ENCODE data around the gene CDX1. TPM values are rescaled to one million over a fixed set of nuclear protein-coding genes. Genes with fewer than 3 reads are reported as not detected.

CDX1 gene
- total RNA-seq, 4 donors from 2014 or later, result not detected

DNA sequence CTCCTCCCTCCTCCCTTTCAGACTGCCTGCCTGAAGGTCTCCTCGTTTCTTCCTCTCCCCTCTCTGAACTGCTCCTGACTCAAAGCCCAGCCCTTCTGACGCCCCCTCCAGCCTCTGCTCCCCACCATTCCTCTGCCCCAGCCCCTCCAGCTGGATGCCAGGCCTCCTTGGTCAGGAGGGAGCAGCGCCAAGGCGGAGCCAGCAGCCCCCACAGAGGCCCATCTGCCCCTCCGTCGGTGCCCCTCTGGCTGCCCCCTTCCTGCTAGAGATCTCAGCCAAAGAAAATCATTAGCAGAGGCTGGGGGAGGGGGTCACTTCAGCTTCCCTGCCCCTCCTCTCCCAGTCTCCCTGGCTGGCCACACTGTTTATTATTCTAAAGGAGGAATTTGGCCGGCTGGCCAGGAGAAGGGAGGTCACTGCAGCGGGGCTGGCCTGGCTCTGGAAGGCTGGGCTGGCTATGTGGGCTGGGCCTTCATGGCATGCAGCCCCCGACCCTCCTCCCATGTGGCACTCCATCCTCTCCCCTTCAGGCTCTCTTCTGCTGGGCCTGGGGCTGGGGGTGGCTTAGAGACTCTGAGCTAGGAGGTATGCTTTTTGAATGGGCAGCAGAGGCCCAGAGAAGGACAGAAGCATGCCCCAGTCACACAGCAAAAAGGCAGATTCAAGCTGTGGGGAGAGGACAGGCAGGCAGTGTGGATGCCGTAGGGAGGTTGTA, 27.9 kb upstream of the CDX1 start:
- ATAC-seq, result peak; percentile 42
- peak overlapping the region; percentile 30 to 90 (median 86) for H3K27ac ChIP-seq
- no peaks in the 10 kb centered on the region for H3K27me3 ChIP-seq
- H3K4me1 ChIP-seq, result peaks cover 31 to 100% (median 85%) of the 10 kb centered on the region in 3 donors
- peak overlapping the region in 1 of 2 donors; percentile 35 for H3K4me3 ChIP-seq
- peak; percentile 33 for TF ChIP-seq POLR2AphosphoS5 (IDR thresholded peaks at IDR 0.05)
- TF ChIP-seq, protein P1, sequence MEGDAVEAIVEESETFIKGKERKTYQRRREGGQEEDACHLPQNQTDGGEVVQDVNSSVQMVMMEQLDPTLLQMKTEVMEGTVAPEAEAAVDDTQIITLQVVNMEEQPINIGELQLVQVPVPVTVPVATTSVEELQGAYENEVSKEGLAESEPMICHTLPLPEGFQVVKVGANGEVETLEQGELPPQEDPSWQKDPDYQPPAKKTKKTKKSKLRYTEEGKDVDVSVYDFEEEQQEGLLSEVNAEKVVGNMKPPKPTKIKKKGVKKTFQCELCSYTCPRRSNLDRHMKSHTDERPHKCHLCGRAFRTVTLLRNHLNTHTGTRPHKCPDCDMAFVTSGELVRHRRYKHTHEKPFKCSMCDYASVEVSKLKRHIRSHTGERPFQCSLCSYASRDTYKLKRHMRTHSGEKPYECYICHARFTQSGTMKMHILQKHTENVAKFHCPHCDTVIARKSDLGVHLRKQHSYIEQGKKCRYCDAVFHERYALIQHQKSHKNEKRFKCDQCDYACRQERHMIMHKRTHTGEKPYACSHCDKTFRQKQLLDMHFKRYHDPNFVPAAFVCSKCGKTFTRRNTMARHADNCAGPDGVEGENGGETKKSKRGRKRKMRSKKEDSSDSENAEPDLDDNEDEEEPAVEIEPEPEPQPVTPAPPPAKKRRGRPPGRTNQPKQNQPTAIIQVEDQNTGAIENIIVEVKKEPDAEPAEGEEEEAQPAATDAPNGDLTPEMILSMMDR (IDR thresholded peaks at IDR 0.05), result no peak
- peaks cover 0 to 26% of the 10 kb centered on the region in 2 donors for H3K36me3 ChIP-seq
- H3K9me3 ChIP-seq, result no peaks in the 10 kb centered on the region
- 0 to 8% methylated on average over 2 to 4 of the region's 10 CpGs for WGBS, 2 donors (ENCODE audit: low coverage in 1 of 2)

DNA sequence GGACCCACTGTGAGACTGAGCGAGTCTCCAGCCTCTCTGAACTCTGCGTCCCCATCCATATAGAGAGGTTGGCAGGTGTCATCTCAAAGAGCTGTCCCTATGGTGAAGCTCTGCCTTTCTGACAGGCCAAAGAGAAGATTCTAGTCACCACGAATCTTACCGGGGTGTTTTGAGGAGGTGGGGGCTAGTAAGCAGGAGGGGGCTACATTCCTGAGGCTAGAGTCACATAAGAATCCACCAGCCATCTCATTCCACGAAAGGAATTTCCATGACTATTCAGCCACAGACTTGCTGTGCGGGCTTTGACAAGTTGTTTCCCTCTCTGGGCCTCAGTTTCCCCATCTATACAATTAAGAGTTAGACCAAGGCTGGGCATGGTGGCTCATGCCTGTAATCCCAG, 27.2 kb upstream of the CDX1 start:
- Histone ChIP-seq H3K4me3 (peak overlapping the region in 1 of 2 donors; percentile 35), H3K9me3 (no peaks in the 10 kb centered on the region), H3K36me3 (peaks cover 0 to 20% of the 10 kb centered on the region in 2 donors), H3K4me1 (peaks cover 33 to 100% (median 90%) of the 10 kb centered on the region in 3 donors), H3K27ac (peak overlapping the region; percentile 15 to 90 (median 86)), H3K27me3 (no peaks in the 10 kb centered on the region)
- TF ChIP-seq POLR2AphosphoS5 (IDR thresholded peaks at IDR 0.05) (no peak), EP300 (IDR thresholded peaks at IDR 0.05) (no peak), POLR2A (IDR thresholded peaks at IDR 0.05) (no peak)
- TF ChIP-seq, protein P1 (IDR thresholded peaks at IDR 0.05), result no peak
- ATAC-seq, result no peak
- WGBS, 2 donors (ENCODE audit: low coverage in 1 of 2), result 20 to 100% methylated on average over 1 to 2 of the region's 6 CpGs

DNA sequence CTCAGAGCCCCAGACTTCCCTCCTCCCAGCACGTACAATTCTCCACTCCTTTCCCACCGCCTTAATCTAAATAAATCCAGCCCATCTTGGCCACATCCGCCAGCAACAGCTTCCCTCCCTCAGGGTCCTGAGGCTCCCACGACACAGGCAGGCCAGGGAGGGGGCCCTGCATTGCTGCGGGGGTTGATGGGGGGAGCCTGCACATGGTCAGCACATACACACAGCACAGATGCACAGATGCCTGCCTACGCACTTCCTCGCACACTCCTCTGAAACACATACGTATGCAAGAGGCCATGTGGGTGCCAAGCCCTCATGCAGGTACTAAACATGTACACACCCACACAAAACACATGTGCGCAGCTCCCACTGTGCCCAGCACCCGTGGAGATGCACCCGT, 25.7 kb upstream of the CDX1 start:
- TF ChIP-seq, protein P1 (IDR thresholded peaks at IDR 0.05), result no peak
- no peak for TF ChIP-seq POLR2A (IDR thresholded peaks at IDR 0.05)
- no peak for TF ChIP-seq POLR2AphosphoS5 (IDR thresholded peaks at IDR 0.05)
- TF ChIP-seq EP300 (IDR thresholded peaks at IDR 0.05), result no peak
- H3K36me3 ChIP-seq, result peaks cover 0 to 5% of the 10 kb centered on the region in 2 donors
- no peaks in the 10 kb centered on the region for H3K27me3 ChIP-seq
- peaks cover 36 to 100% (median 94%) of the 10 kb centered on the region in 3 donors for H3K4me1 ChIP-seq
- H3K4me3 ChIP-seq, result peak overlapping the region in 1 of 2 donors; percentile 2
- no peaks in the 10 kb centered on the region for H3K9me3 ChIP-seq
- ATAC-seq, result no peak
- 0 to 14% methylated on average over 1 to 2 of the region's 11 CpGs for WGBS, 2 donors (ENCODE audit: low coverage in 1 of 2)
- peak overlapping the region in 3 of 4 donors; percentile 83 to 90 (median 90) for H3K27ac ChIP-seq

DNA sequence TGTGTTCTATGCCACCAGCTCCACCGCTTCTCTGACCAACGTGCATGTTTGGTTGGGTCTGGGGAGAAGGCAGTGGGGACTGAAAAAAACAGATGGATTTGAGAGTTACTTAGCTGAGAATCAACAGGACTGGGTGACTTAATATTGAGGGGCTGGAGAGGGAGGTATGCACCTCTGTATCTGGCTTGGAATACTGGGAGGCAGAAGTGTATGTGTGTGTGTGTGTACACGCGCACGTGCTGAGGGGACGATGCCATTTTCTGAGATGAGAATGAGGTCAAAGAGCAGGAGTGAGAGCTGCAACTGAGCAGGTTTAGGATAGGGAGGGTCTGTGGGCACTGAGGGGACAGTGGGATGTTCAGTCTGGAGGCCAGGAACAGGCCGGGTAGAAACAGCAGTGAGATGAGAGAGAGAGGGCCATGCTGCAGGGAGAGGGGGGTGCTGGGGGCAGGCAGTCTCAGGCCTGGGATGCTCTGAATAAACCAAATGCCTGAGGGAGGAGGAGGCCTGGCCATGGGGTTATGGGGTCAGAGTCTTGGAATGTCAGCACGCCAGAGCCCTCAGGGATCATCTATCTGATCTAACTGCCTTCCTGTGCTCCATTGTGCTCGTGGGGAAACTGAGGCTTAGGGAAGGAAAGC, 24.9 kb upstream of the CDX1 start:
- peaks cover 36 to 100% (median 86%) of the 10 kb centered on the region in 3 donors for H3K4me1 ChIP-seq
- H3K36me3 ChIP-seq, result no peaks in the 10 kb centered on the region
- H3K4me3 ChIP-seq, result no peak overlapping the region
- no peak for TF ChIP-seq EP300 (IDR thresholded peaks at IDR 0.05)
- TF ChIP-seq POLR2AphosphoS5 (IDR thresholded peaks at IDR 0.05), result no peak
- TF ChIP-seq, protein P1 (IDR thresholded peaks at IDR 0.05), result no peak
- TF ChIP-seq POLR2A (IDR thresholded peaks at IDR 0.05), result no peak
- no peaks in the 10 kb centered on the region for H3K9me3 ChIP-seq
- no peaks in the 10 kb centered on the region for H3K27me3 ChIP-seq
- H3K27ac ChIP-seq, result peak overlapping the region; percentile 79 to 90 (median 86)
- WGBS, 2 donors (ENCODE audit: low coverage in 1 of 2), result 35 to 44% methylated on average over 5 to 7 of the region's 9 CpGs
- peak; percentile 12 for ATAC-seq
